Uterus (tissue), 2 donors: ENCODE data around the gene FAM180B.

Experiments used
- CTCF ChIP-seq, 4 experiments: fragments of 200-600 bp in 2 of 4; fragments of 450-650 bp in 2 of 4; sonication (generic) in 2 of 4; IDR thresholded peaks; one replicate each; pipeline ENCODE4 v1.5.1; 2016 to 2019; ENCODE audit warnings: antibody characterized with exemption in 4 of 4, mild to moderate bottlenecking in 2 of 4, moderate library complexity in 1 of 4
- POLR2A ChIP-seq, 2 donors: fragments of 450-650 bp; IDR thresholded peaks; one replicate each; pipeline ENCODE4 v1.6.1; 2016; ENCODE audit warnings: antibody characterized with exemption in 2 of 2, mild to moderate bottlenecking in 1 of 2, moderate library complexity in 1 of 2

GRCh38 chr11:47570651-47571356 lies 15.7 kb upstream of the FAM180B start:
- TF ChIP-seq CTCF (IDR thresholded peaks at IDR 0.05), result no peak
- no peak for TF ChIP-seq POLR2A (IDR thresholded peaks at IDR 0.05)
